Measurements from ENCODE around the gene CREM.

DNA sequence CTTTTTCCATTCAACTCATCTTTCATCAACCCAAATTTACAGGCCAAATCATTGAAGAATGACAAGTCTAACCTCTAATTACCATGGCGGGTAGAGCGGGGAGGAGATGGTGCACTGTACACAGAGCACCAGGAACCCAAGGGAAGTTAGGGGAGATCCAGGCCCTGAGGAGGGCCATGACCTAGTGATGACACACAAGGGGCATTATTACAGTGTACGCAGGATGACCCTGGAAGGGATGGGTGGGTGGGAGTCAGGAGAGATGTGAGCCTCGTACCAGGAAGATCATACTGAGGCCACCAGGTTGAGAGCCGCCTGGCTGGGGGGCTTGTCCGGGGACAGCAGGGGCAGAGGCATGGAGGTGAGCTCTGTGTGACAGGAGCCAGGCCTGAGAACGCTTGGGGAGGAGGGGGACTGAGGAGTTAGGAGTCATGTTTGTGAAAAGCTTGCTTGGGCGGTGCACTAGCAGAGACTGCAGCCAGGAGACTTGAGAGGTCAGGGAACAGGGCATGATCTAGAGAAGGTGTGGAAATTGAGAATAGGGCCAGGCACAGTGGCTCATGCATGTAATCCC, 120.2 kb downstream of the CREM start:
- TF ChIP-seq, protein P1, sequence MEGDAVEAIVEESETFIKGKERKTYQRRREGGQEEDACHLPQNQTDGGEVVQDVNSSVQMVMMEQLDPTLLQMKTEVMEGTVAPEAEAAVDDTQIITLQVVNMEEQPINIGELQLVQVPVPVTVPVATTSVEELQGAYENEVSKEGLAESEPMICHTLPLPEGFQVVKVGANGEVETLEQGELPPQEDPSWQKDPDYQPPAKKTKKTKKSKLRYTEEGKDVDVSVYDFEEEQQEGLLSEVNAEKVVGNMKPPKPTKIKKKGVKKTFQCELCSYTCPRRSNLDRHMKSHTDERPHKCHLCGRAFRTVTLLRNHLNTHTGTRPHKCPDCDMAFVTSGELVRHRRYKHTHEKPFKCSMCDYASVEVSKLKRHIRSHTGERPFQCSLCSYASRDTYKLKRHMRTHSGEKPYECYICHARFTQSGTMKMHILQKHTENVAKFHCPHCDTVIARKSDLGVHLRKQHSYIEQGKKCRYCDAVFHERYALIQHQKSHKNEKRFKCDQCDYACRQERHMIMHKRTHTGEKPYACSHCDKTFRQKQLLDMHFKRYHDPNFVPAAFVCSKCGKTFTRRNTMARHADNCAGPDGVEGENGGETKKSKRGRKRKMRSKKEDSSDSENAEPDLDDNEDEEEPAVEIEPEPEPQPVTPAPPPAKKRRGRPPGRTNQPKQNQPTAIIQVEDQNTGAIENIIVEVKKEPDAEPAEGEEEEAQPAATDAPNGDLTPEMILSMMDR (IDR thresholded peaks at IDR 0.05): no peak
- TF ChIP-seq POLR2A (IDR thresholded peaks at IDR 0.05) (no peak), EP300 (IDR thresholded peaks at IDR 0.05) (no peak)

All from sigmoid colon (tissue), 4 donors.